GM12872 (cell line): ENCODE results near the gene ELANE.

ENCODE experiments used
- CTCF ChIP-seq: IDR thresholded peaks from 3 replicates; pipeline ENCODE4 v1.5.1; 2011; ENCODE audit warnings: low read depth, mild to moderate bottlenecking, low read length, moderate library complexity; ENCODE audit not compliant: insufficient read depth

The ELANE gene

GRCh38 chr19:852136-853013 lies at the start of gene ELANE:
Gene ELANE, plus strand, starts transcription at chr19:852303. Its CDS starts 26 bp downstream, at chr19:852329.
- no peak for TF ChIP-seq CTCF

GRCh38 chr19:802498-803098 lies 49.5 kb upstream of the ELANE start:
- TF ChIP-seq CTCF: no peak

- no peak for TF ChIP-seq CTCF
Observed at GRCh38 chr19:803099-803561, 49.0 kb upstream of the ELANE start.

GRCh38 chr19:803686-804418 lies 48.3 kb upstream of the ELANE start:
- TF ChIP-seq CTCF: no peak

- no peak for TF ChIP-seq CTCF
Observed at GRCh38 chr19:804419-805165, 47.5 kb upstream of the ELANE start.

GRCh38 chr19:805166-805551 lies 46.9 kb upstream of the ELANE start:
- no peak for TF ChIP-seq CTCF
